OCI-LY3 (cell line): Measurements from ENCODE around the gene ZNF679.
"Not testable (repeated sequence)": the region's sequence is repeated elsewhere in the genome, so short reads cannot be mapped to it uniquely, and the experiment has no call there.

Experiments
- H2AFZ ChIP-seq: fragments of 200-600, 300-600 bp; shearing (Covaris generic); 2 replicates; pipeline ENCODE4 v1.6.0; 2014; ENCODE audit warnings: antibody characterized with exemption, low read depth, low read length
- H3K27ac ChIP-seq: fragments of 200-600, 300-600 bp; sonication (generic); 2 replicates; pipeline ENCODE4 v1.5.1; 2014; ENCODE audit warnings: mild to moderate bottlenecking, low read length, moderate library complexity, mixed read lengths
- H3K27me3 ChIP-seq: fragments of 200-600, 300-600 bp; sonication (generic); 2 replicates; pipeline ENCODE4 v1.6.1; 2014; ENCODE audit warnings: low read depth, low read length, mixed read lengths
- H3K36me3 ChIP-seq: fragments of 200-600, 300-600 bp; sonication (generic); replicated peaks from 2 replicates; pipeline ENCODE3; 2014; ENCODE audit warnings: low read depth, low read length, mixed read lengths
- H3K4me1 ChIP-seq: fragments of 300-600, 200-600 bp; sonication (generic); 2 replicates; pipeline ENCODE4 v1.6.1; 2014; ENCODE audit warnings: low read length, mixed read lengths
- H3K4me2 ChIP-seq: fragments of 200-600, 300-600 bp; sonication (generic); 2 replicates; pipeline ENCODE4 v1.6.1; 2014; ENCODE audit warnings: low read length, mixed read lengths
- H3K4me3 ChIP-seq: fragments of 300-600, 200-600 bp; sonication (generic); 2 replicates; pipeline ENCODE4 v1.5.1; 2014; ENCODE audit warnings: antibody characterized with exemption, mild to moderate bottlenecking, low read length, moderate library complexity
- H3K79me2 ChIP-seq: fragments of 300-600, 200-600 bp; shearing (Covaris generic); 2 replicates; pipeline ENCODE4 v1.6.1; 2014; ENCODE audit warnings: mild to moderate bottlenecking, low read length, mixed read lengths
- H3K9ac ChIP-seq: fragments of 300-600, 200-600 bp; shearing (Covaris generic); 2 replicates; pipeline ENCODE4 v1.6.0; 2014; ENCODE audit warnings: mild to moderate bottlenecking, low read length, moderate library complexity
- H3K9me3 ChIP-seq: fragments of 200-600, 300-600 bp; shearing (Covaris generic); 2 replicates; pipeline ENCODE4 v1.6.1; 2014; ENCODE audit warnings: low read length, mixed read lengths; ENCODE audit not compliant: insufficient read depth
- H4K20me1 ChIP-seq: fragments of 200-600, 300-600 bp; sonication (generic); 2 replicates; pipeline ENCODE4 v1.6.1; 2016; ENCODE audit warnings: low read length, mixed read lengths; ENCODE audit not compliant: insufficient read depth
- EZH2phosphoT487 ChIP-seq: fragments of 200-600 bp; shearing (Covaris generic); IDR thresholded peaks from 2 replicates; pipeline ENCODE4 v1.6.1; 2018; ENCODE audit warnings: antibody characterized with exemption, mixed run types, low read depth
- TF ChIP-seq, protein P1 (sequence below): fragments of 200-600, 300-600 bp; sonication (generic); IDR thresholded peaks from 2 replicates; pipeline ENCODE4 v1.5.1; 2014; ENCODE audit warnings: antibody characterized with exemption, low read length, low read depth

Gene ZNF679

DNA sequence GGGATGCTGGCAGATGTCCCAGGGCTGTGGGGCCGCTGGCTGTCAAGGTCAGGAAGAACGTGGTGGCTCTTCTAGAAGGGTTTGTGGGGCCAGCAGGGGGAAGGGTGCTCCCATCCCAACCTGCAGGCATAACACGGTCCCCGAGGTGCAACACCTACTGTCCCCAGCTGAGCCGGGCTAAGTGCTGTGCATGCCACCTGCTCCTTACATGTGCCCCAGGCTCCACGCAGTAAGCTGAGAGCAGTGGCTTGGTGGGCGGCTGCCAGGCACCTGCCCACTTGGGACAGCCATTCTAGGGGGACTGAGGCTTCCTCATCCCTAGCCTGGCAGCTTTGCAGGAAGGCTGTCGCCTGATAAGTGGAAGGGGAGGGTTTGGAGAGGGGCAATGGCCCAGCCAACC is 35.5 kb upstream of the ZNF679 start:
- Histone ChIP-seq H3K27ac (no peak overlapping the region), H3K4me3 (no peak overlapping the region), H3K9me3 (no peaks in the 10 kb centered on the region), H4K20me1 (no peaks in the 10 kb centered on the region), H3K27me3 (no peaks in the 10 kb centered on the region), H2AFZ (no peak overlapping the region), H3K4me1 (no peaks in the 10 kb centered on the region), H3K36me3 (no peaks in the 10 kb centered on the region), H3K4me2 (no peak overlapping the region), H3K79me2 (no peaks in the 10 kb centered on the region), H3K9ac (no peak overlapping the region)
- TF ChIP-seq EZH2phosphoT487 = no peak
- TF ChIP-seq, protein P1, sequence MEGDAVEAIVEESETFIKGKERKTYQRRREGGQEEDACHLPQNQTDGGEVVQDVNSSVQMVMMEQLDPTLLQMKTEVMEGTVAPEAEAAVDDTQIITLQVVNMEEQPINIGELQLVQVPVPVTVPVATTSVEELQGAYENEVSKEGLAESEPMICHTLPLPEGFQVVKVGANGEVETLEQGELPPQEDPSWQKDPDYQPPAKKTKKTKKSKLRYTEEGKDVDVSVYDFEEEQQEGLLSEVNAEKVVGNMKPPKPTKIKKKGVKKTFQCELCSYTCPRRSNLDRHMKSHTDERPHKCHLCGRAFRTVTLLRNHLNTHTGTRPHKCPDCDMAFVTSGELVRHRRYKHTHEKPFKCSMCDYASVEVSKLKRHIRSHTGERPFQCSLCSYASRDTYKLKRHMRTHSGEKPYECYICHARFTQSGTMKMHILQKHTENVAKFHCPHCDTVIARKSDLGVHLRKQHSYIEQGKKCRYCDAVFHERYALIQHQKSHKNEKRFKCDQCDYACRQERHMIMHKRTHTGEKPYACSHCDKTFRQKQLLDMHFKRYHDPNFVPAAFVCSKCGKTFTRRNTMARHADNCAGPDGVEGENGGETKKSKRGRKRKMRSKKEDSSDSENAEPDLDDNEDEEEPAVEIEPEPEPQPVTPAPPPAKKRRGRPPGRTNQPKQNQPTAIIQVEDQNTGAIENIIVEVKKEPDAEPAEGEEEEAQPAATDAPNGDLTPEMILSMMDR = no peak

DNA sequence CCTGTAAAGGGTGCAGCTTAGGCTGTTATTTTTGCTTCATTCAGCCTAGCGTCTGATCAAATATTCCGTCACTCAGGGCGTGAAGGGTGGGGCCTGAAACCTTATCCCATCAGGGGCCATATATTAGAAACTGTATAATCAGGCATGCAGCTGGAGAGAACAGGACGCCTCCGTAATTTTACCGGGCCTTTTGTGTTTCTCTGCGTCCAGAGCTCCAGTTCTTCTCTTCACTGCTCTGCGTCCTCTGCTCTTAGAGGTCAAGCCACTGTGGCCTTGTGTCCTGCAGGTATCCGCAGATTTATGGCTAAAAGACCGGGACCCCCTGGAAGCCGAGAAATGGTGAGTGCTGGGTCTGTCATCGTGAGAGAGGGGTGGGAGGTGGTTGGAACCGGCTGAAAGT is 21.4 kb upstream of the ZNF679 start, which contains the start of gene ZNF735:
TSS of gene ZNF735 (plus strand) at position 301 of the 400 bp plus-strand sequence. CDS start at position 301, 0 bp downstream.
- no peaks in the 10 kb centered on the region for H3K79me2 ChIP-seq
- H3K4me1 ChIP-seq = no peaks in the 10 kb centered on the region
- no peak within 1 kb of the TSS for H3K9ac ChIP-seq
- 0 out of 2 replicates have a peak, but pooled peaks cover 3% of the 10 kb centered on the region for H3K9me3 ChIP-seq
- no peaks in the 10 kb centered on the region for H4K20me1 ChIP-seq
- no peak within 1 kb of the TSS for H3K4me2 ChIP-seq
- no peak within 1 kb of the TSS for H3K27ac ChIP-seq
- no peaks in the 10 kb centered on the region for H3K36me3 ChIP-seq
- no peak for TF ChIP-seq EZH2phosphoT487
- TF ChIP-seq, protein P1 = no peak
- no peak within 1 kb of the TSS for H2AFZ ChIP-seq
- H3K27me3 ChIP-seq = no peaks in the 10 kb centered on the region
- no peak within 1 kb of the TSS for H3K4me3 ChIP-seq

DNA sequence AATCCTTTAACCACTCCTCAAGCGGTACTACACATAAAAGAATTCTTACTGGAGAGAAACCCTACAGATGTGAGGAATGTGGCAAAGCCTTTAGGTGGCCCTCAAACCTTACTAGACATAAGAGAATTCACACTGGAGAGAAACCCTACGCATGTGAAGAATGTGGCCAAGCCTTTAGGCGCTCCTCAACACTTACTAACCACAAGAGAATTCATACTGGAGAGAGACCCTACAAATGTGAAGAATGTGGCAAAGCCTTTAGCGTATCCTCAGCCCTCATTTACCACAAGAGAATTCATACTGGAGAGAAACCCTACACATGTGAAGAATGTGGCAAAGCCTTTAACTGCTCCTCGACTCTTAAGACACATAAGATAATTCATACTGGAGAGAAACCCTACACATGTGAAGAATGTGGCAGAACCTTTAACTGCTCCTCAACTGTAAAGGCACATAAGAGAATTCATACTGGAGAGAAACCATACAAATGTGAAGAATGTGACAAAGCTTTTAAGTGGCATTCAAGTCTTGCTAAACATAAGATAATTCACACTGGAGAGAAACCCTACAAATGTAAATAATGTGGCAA is 8.5 kb upstream of the ZNF679 start:
- H3K36me3 ChIP-seq, H3K27ac ChIP-seq, H3K27me3 ChIP-seq, H3K9ac ChIP-seq, H3K9me3 ChIP-seq, H3K79me2 ChIP-seq, H2AFZ ChIP-seq, H4K20me1 ChIP-seq, H3K4me2 ChIP-seq, H3K4me1 ChIP-seq, H3K4me3 ChIP-seq: not testable (repeated sequence)

DNA sequence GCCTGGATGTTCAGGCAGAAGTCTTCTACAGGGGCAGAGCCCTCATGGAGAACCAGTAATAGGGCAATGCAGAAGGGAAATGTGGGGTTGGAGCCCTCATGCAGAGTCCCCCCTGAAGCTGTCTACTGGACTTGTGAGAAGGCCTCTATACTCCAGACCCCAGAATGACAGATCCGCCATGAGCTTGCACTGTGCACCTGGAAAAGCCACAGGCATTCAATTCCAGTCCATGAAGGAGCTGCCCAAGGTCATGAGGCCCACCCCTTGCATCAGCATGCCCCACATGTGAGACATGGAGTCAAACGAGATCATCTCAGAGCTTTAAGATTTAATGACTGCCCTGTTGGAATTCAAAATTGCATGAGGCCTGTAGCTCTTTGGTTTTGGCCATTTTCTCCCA is 4.9 kb upstream of the ZNF679 start:
- no peaks in the 10 kb centered on the region for H3K36me3 ChIP-seq
- H3K79me2 ChIP-seq = no peaks in the 10 kb centered on the region
- no peaks in the 10 kb centered on the region for H3K27me3 ChIP-seq
- no peak overlapping the region for H3K27ac ChIP-seq
- H4K20me1 ChIP-seq = no peaks in the 10 kb centered on the region
- H2AFZ ChIP-seq = no peak overlapping the region
- H3K9ac ChIP-seq = no peak overlapping the region
- no peaks in the 10 kb centered on the region for H3K9me3 ChIP-seq
- no peak for TF ChIP-seq EZH2phosphoT487
- TF ChIP-seq, protein P1 = no peak
- no peaks in the 10 kb centered on the region for H3K4me1 ChIP-seq
- no peak overlapping the region for H3K4me2 ChIP-seq
- no peak overlapping the region for H3K4me3 ChIP-seq
